NCI-H1092 treated with DMSO at 0.1 percent for 48 hours (cell line): ENCODE measurements around the gene IL1RL1.

Experiments used
- DNase-seq: peaks from one replicate; lab custom pipeline; 2025; lab: John Stamatoyannopoulos, UW

Gene IL1RL1

GRCh38 chr2:102336502-102336945 is 25.2 kb downstream of the IL1RL1 start:
- no peak for DNase-seq

GRCh38 chr2:102337012-102337411 is 25.6 kb downstream of the IL1RL1 start:
- DNase-seq: no peak

GRCh38 chr2:102337481-102338386 is 26.4 kb downstream of the IL1RL1 start:
- DNase-seq: no peak

GRCh38 chr2:102340778-102341177 is 29.4 kb downstream of the IL1RL1 start:
- no peak for DNase-seq

GRCh38 chr2:102342888-102343287 is 31.5 kb downstream of the IL1RL1 start:
- no peak for DNase-seq

GRCh38 chr2:102344397-102344796 is 33.0 kb downstream of the IL1RL1 start:
- DNase-seq: no peak

GRCh38 chr2:102345329-102345920 is 34.1 kb downstream of the IL1RL1 start:
- no peak for DNase-seq

- DNase-seq: no peak
Measured at GRCh38 chr2:102346381-102347130, 35.2 kb downstream of the IL1RL1 start.

- no peak for DNase-seq
Measured at GRCh38 chr2:102350137-102350793, 38.9 kb downstream of the IL1RL1 start.

GRCh38 chr2:102355526-102356380 is 44.4 kb downstream of the IL1RL1 start, which contains the start of gene IL18R1:
Gene IL18R1, plus strand, starts transcription at chr2:102355796. Its CDS starts 6,865 bp downstream, at chr2:102362661.
- DNase-seq: peak; percentile 9

- no peak for DNase-seq
Measured at GRCh38 chr2:102356381-102356712, 45.0 kb downstream of the IL1RL1 start.

- no peak for DNase-seq
Measured at GRCh38 chr2:102356741-102357140, 45.4 kb downstream of the IL1RL1 start.

- DNase-seq: no peak
Measured at GRCh38 chr2:102357937-102358336, 46.6 kb downstream of the IL1RL1 start.

GRCh38 chr2:102358496-102358895 is 47.1 kb downstream of the IL1RL1 start:
- no peak for DNase-seq

GRCh38 chr2:102359527-102359926 is 48.2 kb downstream of the IL1RL1 start:
- DNase-seq: no peak

GRCh38 chr2:102361632-102362241 is 50.4 kb downstream of the IL1RL1 start:
- no peak for DNase-seq

- DNase-seq: no peak
Measured at GRCh38 chr2:102365763-102366162, 54.4 kb downstream of the IL1RL1 start.

- DNase-seq: no peak
Measured at GRCh38 chr2:102366406-102367112, 55.2 kb downstream of the IL1RL1 start.

GRCh38 chr2:102367331-102367971 is 56.1 kb downstream of the IL1RL1 start:
- DNase-seq: no peak
